Measurements from ENCODE around the gene FOXE1.

FOXE1 gene

DNA sequence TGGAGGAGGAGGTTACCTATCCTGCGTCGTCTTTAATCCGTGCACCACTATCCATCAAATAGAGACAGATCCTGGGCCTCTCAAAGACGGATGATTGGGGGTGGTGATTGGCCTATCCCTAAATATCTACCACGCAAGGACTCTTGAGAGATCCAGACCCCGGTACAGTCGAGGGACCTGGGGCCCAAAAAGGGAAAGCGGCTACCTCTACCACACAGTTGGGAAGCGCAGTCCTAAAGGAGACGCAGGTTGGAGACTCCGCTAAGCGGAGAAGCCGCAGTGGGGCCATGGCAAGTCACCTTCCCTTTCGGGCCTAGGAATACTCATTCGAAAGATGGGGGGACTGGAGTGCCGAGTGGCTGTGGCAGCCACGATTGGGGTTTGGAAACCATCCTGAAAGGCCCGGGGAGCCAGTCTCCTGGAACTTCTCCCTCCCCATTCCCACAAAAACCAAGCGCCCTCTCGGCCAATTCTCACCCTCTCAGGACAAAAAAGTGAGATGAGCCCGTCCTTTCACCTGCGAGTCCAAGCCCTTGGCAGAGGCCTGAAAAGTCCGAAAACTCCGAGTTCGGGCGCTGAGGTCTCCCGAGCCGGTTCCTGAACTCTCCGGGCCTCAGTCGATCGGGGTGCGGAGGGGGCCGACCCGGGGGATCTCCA is 499 bp upstream of the FOXE1 start:
- TF ChIP-seq RAD21 (IDR thresholded peaks at IDR 0.05; ENCODE audit: low read depth) = no peak
- no peak for TF ChIP-seq ZBTB7A (IDR thresholded peaks at IDR 0.05; ENCODE audit: low read depth)
- no peak for TF ChIP-seq FOXM1 (IDR thresholded peaks at IDR 0.05; ENCODE audit: borderline replicate concordance, low read depth)
- TF ChIP-seq TAF1 (IDR thresholded peaks at IDR 0.05; ENCODE audit: low read depth) = no peak
- no peak for TF ChIP-seq TCF12 (IDR thresholded peaks at IDR 0.05; ENCODE audit: low read depth)
- TF ChIP-seq YY1 (IDR thresholded peaks at IDR 0.05; ENCODE audit: low read depth) = no peak
- TF ChIP-seq, protein P1, sequence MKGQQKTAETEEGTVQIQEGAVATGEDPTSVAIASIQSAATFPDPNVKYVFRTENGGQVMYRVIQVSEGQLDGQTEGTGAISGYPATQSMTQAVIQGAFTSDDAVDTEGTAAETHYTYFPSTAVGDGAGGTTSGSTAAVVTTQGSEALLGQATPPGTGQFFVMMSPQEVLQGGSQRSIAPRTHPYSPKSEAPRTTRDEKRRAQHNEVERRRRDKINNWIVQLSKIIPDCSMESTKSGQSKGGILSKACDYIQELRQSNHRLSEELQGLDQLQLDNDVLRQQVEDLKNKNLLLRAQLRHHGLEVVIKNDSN (IDR thresholded peaks at IDR 0.05) = no peak
- no peak for TF ChIP-seq TEAD4 (IDR thresholded peaks at IDR 0.05)
- no peak for TF ChIP-seq EGR1 (IDR thresholded peaks at IDR 0.05)
- no peak for TF ChIP-seq CREB1 (IDR thresholded peaks at IDR 0.05; ENCODE audit: low read depth)
- TF ChIP-seq NFIC (IDR thresholded peaks at IDR 0.05) = no peak
- TF ChIP-seq, protein P2, sequence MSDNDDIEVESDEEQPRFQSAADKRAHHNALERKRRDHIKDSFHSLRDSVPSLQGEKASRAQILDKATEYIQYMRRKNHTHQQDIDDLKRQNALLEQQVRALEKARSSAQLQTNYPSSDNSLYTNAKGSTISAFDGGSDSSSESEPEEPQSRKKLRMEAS (IDR thresholded peaks at IDR 0.05) = no peak
- TF ChIP-seq, protein P3, sequence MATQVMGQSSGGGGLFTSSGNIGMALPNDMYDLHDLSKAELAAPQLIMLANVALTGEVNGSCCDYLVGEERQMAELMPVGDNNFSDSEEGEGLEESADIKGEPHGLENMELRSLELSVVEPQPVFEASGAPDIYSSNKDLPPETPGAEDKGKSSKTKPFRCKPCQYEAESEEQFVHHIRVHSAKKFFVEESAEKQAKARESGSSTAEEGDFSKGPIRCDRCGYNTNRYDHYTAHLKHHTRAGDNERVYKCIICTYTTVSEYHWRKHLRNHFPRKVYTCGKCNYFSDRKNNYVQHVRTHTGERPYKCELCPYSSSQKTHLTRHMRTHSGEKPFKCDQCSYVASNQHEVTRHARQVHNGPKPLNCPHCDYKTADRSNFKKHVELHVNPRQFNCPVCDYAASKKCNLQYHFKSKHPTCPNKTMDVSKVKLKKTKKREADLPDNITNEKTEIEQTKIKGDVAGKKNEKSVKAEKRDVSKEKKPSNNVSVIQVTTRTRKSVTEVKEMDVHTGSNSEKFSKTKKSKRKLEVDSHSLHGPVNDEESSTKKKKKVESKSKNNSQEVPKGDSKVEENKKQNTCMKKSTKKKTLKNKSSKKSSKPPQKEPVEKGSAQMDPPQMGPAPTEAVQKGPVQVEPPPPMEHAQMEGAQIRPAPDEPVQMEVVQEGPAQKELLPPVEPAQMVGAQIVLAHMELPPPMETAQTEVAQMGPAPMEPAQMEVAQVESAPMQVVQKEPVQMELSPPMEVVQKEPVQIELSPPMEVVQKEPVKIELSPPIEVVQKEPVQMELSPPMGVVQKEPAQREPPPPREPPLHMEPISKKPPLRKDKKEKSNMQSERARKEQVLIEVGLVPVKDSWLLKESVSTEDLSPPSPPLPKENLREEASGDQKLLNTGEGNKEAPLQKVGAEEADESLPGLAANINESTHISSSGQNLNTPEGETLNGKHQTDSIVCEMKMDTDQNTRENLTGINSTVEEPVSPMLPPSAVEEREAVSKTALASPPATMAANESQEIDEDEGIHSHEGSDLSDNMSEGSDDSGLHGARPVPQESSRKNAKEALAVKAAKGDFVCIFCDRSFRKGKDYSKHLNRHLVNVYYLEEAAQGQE (IDR thresholded peaks at IDR 0.05; ENCODE audit: low read depth) = no peak
- TF ChIP-seq CEBPB (IDR thresholded peaks at IDR 0.05) = no peak
- TF ChIP-seq EP300 (IDR thresholded peaks at IDR 0.05; ENCODE audit: borderline replicate concordance) = no peak

DNA sequence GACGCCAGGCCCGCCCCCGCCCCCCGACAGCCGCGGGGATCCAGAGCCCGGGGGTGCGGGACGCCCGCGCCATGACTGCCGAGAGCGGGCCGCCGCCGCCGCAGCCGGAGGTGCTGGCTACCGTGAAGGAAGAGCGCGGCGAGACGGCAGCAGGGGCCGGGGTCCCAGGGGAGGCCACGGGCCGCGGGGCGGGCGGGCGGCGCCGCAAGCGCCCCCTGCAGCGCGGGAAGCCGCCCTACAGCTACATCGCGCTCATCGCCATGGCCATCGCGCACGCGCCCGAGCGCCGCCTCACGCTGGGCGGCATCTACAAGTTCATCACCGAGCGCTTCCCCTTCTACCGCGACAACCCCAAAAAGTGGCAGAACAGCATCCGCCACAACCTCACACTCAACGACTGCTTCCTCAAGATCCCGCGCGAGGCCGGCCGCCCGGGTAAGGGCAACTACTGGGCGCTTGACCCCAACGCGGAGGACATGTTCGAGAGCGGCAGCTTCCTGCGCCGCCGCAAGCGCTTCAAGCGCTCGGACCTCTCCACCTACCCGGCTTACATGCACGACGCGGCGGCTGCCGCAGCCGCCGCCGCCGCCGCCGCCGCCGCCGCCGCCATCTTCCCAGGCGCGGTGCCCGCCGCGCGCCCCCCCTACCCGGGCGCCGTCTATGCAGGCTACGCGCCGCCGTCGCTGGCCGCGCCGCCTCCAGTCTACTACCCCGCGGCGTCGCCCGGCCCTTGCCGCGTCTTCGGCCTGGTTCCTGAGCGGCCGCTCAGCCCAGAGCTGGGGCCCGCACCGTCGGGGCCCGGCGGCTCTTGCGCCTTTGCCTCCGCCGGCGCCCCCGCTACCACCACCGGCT is 1.0 kb downstream of the FOXE1 start:
- TF ChIP-seq CEBPB (IDR thresholded peaks at IDR 0.05) = no peak
- TF ChIP-seq EP300 (IDR thresholded peaks at IDR 0.05; ENCODE audit: borderline replicate concordance) = no peak
- TF ChIP-seq RAD21 (IDR thresholded peaks at IDR 0.05; ENCODE audit: low read depth) = no peak
- TF ChIP-seq, protein P1 (IDR thresholded peaks at IDR 0.05) = no peak
- TF ChIP-seq TAF1 (IDR thresholded peaks at IDR 0.05; ENCODE audit: low read depth) = no peak
- TF ChIP-seq FOXM1 (IDR thresholded peaks at IDR 0.05; ENCODE audit: borderline replicate concordance, low read depth) = no peak
- no peak for TF ChIP-seq ZBTB7A (IDR thresholded peaks at IDR 0.05; ENCODE audit: low read depth)
- no peak for TF ChIP-seq NFIC (IDR thresholded peaks at IDR 0.05)
- TF ChIP-seq CREB1 (IDR thresholded peaks at IDR 0.05; ENCODE audit: low read depth) = no peak

DNA sequence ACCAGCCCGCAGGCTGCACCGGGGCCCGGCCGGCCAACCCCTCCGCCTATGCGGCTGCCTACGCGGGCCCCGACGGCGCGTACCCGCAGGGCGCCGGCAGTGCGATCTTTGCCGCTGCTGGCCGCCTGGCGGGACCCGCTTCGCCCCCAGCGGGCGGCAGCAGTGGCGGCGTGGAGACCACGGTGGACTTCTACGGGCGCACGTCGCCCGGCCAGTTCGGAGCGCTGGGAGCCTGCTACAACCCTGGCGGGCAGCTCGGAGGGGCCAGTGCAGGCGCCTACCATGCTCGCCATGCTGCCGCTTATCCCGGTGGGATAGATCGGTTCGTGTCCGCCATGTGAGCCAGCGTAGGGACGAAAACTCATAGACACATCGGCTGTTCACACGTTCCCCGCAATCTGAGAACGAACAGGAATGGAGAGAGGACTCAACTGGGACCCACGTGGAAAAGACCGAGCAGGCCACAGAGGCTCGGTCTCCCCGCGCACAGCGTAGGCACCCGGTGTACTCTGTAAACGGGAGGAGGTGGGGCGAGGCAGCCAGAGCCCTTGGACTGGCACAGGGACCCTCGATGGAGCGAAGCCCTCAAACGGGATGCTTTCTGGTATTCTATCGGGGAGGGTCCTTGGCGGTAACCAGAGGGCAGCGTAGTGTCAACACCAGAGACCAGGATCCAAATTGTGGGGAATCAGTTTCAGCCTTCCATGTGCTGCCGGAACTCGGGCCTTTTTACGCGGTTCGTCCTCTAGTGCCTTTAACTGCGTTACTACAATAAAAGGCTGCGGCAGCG is 1.9 kb downstream of the FOXE1 start:
- TF ChIP-seq CEBPB (IDR thresholded peaks at IDR 0.05) = no peak
- TF ChIP-seq CREB1 (IDR thresholded peaks at IDR 0.05; ENCODE audit: low read depth) = no peak
- TF ChIP-seq, protein P1 (IDR thresholded peaks at IDR 0.05) = no peak
- no peak for TF ChIP-seq RAD21 (IDR thresholded peaks at IDR 0.05; ENCODE audit: low read depth)
- TF ChIP-seq, protein P3 (IDR thresholded peaks at IDR 0.05; ENCODE audit: low read depth) = no peak

DNA sequence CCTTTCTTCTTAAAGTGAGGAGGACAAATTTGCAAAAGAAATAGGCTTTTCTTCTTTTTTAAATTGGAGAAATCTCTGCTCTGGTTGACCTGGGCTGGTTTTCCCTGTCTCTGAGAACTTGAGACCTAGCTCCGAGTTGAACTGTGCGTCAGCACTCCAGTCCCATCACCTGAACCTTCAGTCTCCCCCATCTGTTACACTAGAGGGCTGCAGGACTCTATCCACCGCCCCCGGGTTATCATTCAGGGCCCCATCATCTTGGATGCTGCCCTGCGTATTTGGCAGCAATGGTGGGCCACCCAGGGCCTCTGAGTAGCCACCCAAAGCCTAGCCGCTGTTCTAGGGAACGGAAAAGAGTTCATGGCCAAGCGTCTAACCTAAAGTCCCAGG is 2.5 kb downstream of the FOXE1 start:
- TF ChIP-seq TEAD4 (IDR thresholded peaks at IDR 0.05) (no peak), NFIC (IDR thresholded peaks at IDR 0.05) (no peak), RAD21 (IDR thresholded peaks at IDR 0.05; ENCODE audit: low read depth) (no peak), ZBTB7A (IDR thresholded peaks at IDR 0.05; ENCODE audit: low read depth) (no peak), TAF1 (IDR thresholded peaks at IDR 0.05; ENCODE audit: low read depth) (no peak), YY1 (IDR thresholded peaks at IDR 0.05; ENCODE audit: low read depth) (no peak), CREB1 (IDR thresholded peaks at IDR 0.05; ENCODE audit: low read depth) (no peak), FOXM1 (IDR thresholded peaks at IDR 0.05; ENCODE audit: borderline replicate concordance, low read depth) (no peak), CEBPB (IDR thresholded peaks at IDR 0.05) (no peak), TCF12 (IDR thresholded peaks at IDR 0.05; ENCODE audit: low read depth) (no peak)
- TF ChIP-seq, protein P1 (IDR thresholded peaks at IDR 0.05) = no peak

Measured in Ishikawa (cell line).